MM.1S (cell line): ENCODE results near the gene GALNT15.

Experiments
- EZH2 ChIP-seq: fragments of 300-600 bp; sonication (generic); optimal IDR thresholded peaks from 2 replicates; pipeline ENCODE3; 2017; ENCODE audit warnings: low read depth, mild to moderate bottlenecking, antibody characterized with exemption, low read length, mixed read lengths
- TF ChIP-seq, protein P1 (sequence below): fragments of 300-600 bp; sonication (generic); IDR thresholded peaks from 2 replicates; pipeline ENCODE4 v1.5.1; 2016; ENCODE audit warnings: antibody characterized with exemption, low read length, mixed read lengths

DNA sequence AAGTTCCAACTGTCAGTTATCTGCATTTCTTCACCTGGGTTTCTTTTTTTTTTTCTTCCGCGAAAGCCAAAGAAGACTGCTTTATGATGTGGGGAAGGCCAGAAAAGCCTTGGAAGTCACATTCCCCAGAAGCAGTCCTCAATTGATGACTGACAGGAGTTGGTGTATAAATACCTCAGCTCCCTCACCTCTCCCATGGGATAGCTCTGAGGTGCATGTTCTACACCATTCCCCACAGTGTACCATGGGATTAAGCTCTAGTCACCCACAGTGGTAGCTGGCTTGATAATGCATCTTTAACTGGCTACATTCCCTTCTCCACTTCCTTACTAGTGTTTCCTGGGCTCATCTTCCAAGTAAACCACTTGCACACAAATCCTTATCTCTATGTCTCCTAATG, 59.8 kb downstream of the GALNT15 start:
- TF ChIP-seq, protein P1, sequence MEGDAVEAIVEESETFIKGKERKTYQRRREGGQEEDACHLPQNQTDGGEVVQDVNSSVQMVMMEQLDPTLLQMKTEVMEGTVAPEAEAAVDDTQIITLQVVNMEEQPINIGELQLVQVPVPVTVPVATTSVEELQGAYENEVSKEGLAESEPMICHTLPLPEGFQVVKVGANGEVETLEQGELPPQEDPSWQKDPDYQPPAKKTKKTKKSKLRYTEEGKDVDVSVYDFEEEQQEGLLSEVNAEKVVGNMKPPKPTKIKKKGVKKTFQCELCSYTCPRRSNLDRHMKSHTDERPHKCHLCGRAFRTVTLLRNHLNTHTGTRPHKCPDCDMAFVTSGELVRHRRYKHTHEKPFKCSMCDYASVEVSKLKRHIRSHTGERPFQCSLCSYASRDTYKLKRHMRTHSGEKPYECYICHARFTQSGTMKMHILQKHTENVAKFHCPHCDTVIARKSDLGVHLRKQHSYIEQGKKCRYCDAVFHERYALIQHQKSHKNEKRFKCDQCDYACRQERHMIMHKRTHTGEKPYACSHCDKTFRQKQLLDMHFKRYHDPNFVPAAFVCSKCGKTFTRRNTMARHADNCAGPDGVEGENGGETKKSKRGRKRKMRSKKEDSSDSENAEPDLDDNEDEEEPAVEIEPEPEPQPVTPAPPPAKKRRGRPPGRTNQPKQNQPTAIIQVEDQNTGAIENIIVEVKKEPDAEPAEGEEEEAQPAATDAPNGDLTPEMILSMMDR = no peak
- no peak for TF ChIP-seq EZH2
